Measurements from ENCODE around the gene KICS2. TPM values are rescaled to one million over a fixed set of nuclear protein-coding genes. Genes with fewer than 3 reads are reported as not detected.

KICS2 gene
- polyA plus RNA-seq, 3 donors: 2.7 to 5.5 (median 3.5) TPM

DNA sequence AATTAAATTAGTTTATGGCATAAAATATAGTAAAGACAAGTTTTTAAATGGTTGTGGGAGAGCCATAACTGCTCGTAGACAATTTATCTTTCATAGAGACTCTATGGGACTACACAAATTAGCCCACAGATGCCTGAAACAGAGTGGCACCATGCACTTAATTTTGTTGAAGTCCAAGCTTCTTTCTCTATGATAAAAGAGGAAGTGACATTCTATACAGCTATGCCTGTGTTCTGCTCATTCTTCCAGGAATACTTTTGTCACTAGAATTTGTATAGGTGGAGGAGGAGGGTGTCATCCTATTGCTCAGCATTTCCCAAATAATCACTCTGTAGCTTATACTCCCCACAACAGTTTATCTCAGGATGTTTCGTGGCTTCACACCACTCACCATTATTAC lies 43.7 kb upstream of the KICS2 start:
- no CpG with 5 or more reads among the region's 2 CpGs for WGBS (ENCODE audit: insufficient coverage)
- intact Hi-C loops (cut with micrococcal nuclease): no loop called here
- Histone ChIP-seq H3K27me3 (ENCODE audit: control insufficient read depth in 2 of 2, insufficient read depth in 2 of 2, low read length in 2 of 2) (no peaks in the 10 kb centered on the region), H3K27ac (ENCODE audit: low read depth in 1 of 2, low read length in 2 of 2) (no peak overlapping the region), H3K4me3 (replicated peaks in 1 of 3; ENCODE audit: low read depth in 2 of 3, low read length in 3 of 3) (no peak overlapping the region), H3K79me2 (ENCODE audit: insufficient read depth, low read length) (no peaks in the 10 kb centered on the region), H3K4me2 (replicated peaks; ENCODE audit: extremely low read depth, low read length, poor library complexity, severe bottlenecking) (no peak overlapping the region), H3K9ac (ENCODE audit: insufficient read depth, low read length, poor library complexity, severe bottlenecking) (no peak overlapping the region), H4K20me1 (ENCODE audit: insufficient read depth, low read length) (no peaks in the 10 kb centered on the region), H2AFZ (ENCODE audit: insufficient read depth, low read depth, low read length, poor library complexity, severe bottlenecking) (no peak overlapping the region), H3K36me3 (replicated peaks in 1 of 2; ENCODE audit: control insufficient read depth in 1 of 2, insufficient read depth in 2 of 2, low read length in 2 of 2) (no peaks in the 10 kb centered on the region), H3K9me3 (replicated peaks in 1 of 2; ENCODE audit: control insufficient read depth in 1 of 2, insufficient read depth in 1 of 2, low read length in 2 of 2) (no peaks in the 10 kb centered on the region), H3K4me1 (ENCODE audit: control insufficient read depth in 1 of 2, insufficient read depth in 2 of 2, low read length in 2 of 2) (no peaks in the 10 kb centered on the region)
- Mint-ChIP-seq H3K36me3 (no peaks in the 10 kb centered on the region), H3K27me3 (ENCODE audit: low read depth in 3 of 3) (peaks cover 0 to 6% (median 3%) of the 10 kb centered on the region in 3 donors), H3K9me3 (no peaks in the 10 kb centered on the region), H3K4me1 (no peaks in the 10 kb centered on the region), H3K4me3 (no peak overlapping the region), H3K27ac (no peak overlapping the region)
- TF ChIP-seq, protein P1, sequence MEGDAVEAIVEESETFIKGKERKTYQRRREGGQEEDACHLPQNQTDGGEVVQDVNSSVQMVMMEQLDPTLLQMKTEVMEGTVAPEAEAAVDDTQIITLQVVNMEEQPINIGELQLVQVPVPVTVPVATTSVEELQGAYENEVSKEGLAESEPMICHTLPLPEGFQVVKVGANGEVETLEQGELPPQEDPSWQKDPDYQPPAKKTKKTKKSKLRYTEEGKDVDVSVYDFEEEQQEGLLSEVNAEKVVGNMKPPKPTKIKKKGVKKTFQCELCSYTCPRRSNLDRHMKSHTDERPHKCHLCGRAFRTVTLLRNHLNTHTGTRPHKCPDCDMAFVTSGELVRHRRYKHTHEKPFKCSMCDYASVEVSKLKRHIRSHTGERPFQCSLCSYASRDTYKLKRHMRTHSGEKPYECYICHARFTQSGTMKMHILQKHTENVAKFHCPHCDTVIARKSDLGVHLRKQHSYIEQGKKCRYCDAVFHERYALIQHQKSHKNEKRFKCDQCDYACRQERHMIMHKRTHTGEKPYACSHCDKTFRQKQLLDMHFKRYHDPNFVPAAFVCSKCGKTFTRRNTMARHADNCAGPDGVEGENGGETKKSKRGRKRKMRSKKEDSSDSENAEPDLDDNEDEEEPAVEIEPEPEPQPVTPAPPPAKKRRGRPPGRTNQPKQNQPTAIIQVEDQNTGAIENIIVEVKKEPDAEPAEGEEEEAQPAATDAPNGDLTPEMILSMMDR (IDR thresholded peaks at IDR 0.05): no peak
- no peak for DNase-seq

DNA sequence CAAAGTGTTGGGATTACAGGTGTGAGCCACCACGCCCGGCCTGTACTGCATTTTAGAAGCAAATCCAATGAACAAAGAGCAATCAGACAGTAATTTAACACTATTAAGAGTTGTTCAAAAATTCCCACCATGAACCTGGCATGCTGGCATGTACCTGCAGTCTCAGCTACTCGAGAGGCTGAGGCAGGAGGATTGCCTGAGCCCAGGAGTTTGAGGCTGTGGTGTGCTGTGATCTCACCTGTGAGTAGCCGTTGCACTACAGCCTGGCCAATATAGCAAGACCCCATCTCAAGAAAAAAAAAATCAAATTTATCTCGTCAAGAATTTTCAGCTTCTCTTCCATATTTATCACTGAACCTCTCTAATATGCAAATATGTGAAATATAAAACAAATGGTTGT lies 39.7 kb upstream of the KICS2 start:
- intact Hi-C loops (cut with micrococcal nuclease): no loop called here
- H3K4me3 Mint-ChIP-seq: no peak overlapping the region
- H3K9me3 ChIP-seq (replicated peaks in 1 of 2; ENCODE audit: control insufficient read depth in 1 of 2, insufficient read depth in 1 of 2, low read length in 2 of 2): no peaks in the 10 kb centered on the region

More for the DNA sequence above, 39.7 kb upstream of the KICS2 start:
- no peak overlapping the region for H2AFZ ChIP-seq (ENCODE audit: insufficient read depth, low read depth, low read length, poor library complexity, severe bottlenecking)
- WGBS (ENCODE audit: insufficient coverage): 90% methylated on average over 2 of the region's 5 CpGs
- H3K36me3 Mint-ChIP-seq: no peaks in the 10 kb centered on the region
- peaks cover 0 to 3% (median 3%) of the 10 kb centered on the region in 3 donors for H3K27me3 Mint-ChIP-seq (ENCODE audit: low read depth in 3 of 3)
- no peak overlapping the region for H3K27ac ChIP-seq (ENCODE audit: low read depth in 1 of 2, low read length in 2 of 2)
- no peak overlapping the region for H3K27ac Mint-ChIP-seq
- no peaks in the 10 kb centered on the region for H4K20me1 ChIP-seq (ENCODE audit: insufficient read depth, low read length)
- no peaks in the 10 kb centered on the region for H3K79me2 ChIP-seq (ENCODE audit: insufficient read depth, low read length)
- H3K4me1 Mint-ChIP-seq: no peaks in the 10 kb centered on the region
- no peaks in the 10 kb centered on the region for H3K36me3 ChIP-seq (replicated peaks in 1 of 2; ENCODE audit: control insufficient read depth in 1 of 2, insufficient read depth in 2 of 2, low read length in 2 of 2)
- no peaks in the 10 kb centered on the region for H3K9me3 Mint-ChIP-seq
- no peak for DNase-seq
- H3K27me3 ChIP-seq (ENCODE audit: control insufficient read depth in 2 of 2, insufficient read depth in 2 of 2, low read length in 2 of 2): no peaks in the 10 kb centered on the region
- TF ChIP-seq, protein P1 (IDR thresholded peaks at IDR 0.05): no peak
- no peak overlapping the region for H3K4me3 ChIP-seq (replicated peaks in 1 of 3; ENCODE audit: low read depth in 2 of 3, low read length in 3 of 3)
- no peak overlapping the region for H3K9ac ChIP-seq (ENCODE audit: insufficient read depth, low read length, poor library complexity, severe bottlenecking)
- no peak overlapping the region for H3K4me2 ChIP-seq (replicated peaks; ENCODE audit: extremely low read depth, low read length, poor library complexity, severe bottlenecking)
- H3K4me1 ChIP-seq (ENCODE audit: control insufficient read depth in 1 of 2, insufficient read depth in 2 of 2, low read length in 2 of 2): no peaks in the 10 kb centered on the region
